RPMI8226 (cell line): ENCODE measurements around the gene AVPI1.
"Not testable (repeated sequence)": the region's sequence is repeated elsewhere in the genome, so short reads cannot be mapped to it uniquely, and the experiment has no call there.

Source experiments
- DNase-seq: peaks from one replicate; pipeline ENCODE4 v3.0.0-alpha.2; 2015

The AVPI1 gene

DNA sequence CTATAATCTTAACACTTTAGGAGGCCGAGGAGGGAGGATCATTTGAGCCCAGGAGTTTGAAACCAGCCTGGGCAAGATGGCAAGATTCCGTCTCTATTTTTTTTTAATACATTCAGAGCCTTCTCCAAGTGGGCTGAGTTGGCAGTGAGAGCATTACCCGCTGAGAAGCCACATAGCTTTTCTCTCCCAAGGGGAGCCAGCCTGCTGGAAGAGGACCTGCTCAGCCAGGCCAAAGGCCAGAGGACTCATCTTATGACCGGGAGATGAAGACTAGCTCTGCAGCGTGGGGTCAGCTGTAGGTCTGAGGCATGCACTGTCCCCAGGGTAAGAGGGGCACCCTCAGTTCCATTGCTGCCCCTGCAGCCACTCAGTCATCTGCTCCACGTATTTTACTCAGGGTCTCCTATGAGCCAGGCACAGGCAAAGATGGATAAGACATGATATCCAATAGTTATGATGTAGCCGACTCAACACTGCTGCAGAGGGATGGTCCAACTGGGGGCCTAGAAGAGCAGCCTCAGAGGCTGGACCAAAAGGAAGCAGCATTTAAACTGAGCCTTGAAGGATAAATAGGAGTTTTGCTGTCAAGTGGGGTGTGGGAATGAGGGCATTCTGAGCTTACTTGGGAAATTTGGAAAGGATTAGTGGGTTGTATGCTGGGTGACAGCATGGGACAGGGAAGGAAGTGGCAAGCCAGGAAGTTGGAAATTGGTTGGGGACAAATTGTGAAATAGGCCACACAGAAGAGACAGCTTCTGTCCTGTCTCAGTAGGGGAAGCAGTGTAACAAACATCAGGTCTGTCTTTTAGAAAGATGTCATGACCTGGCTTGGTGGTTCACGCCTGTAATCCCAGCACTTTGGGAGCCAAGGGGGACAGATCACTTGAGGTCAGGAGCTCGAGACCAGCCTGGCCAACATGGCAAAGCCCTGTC lies 24.9 kb upstream of the AVPI1 start:
- DNase-seq, result no peak

DNA sequence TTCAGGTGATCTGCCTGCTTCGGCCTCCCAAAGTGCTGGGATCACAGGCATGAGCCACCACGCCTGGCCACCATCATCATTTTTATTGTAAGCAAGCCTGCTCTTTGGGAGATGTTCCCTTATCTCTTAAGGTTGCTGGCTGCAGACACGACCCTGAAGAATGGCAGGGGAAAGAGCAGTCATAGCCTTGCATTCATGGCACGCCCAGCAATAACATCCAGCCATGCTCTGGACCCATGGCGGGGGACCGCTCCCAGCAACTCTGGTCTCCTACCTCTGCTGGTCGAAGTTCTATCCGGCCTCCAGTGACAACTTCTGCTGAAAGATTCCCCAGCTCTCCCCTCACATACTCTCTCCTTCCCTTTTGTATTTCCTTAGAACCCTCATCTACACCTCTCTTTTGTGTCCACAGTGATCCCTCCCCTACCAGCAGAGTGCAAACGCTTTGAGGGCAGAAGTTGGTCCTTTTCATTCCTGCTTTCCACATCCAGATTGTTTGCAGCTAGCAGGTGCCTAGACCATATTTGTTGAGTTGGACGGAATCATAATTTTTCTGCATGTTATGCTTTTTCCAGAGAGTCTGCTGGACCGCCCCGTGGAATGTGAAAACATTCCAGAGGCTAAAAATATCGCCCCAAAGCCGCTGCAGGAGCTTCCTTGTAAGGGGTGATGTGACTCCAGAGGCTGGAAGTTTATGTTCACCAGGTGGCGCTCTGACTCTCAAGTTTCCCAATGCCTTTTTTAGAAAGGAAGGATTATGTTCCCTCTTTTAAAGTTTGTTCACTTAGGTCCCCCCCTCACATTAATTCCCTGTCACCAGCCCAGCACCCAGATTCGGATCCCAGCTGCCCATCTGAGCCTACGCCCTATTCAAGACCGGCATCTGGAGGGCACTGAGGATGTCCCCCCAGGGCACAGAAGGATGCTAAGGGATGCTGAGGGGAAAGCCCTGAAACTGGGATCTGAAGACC lies 22.2 kb upstream of the AVPI1 start:
- peak; percentile 37 for DNase-seq

DNA sequence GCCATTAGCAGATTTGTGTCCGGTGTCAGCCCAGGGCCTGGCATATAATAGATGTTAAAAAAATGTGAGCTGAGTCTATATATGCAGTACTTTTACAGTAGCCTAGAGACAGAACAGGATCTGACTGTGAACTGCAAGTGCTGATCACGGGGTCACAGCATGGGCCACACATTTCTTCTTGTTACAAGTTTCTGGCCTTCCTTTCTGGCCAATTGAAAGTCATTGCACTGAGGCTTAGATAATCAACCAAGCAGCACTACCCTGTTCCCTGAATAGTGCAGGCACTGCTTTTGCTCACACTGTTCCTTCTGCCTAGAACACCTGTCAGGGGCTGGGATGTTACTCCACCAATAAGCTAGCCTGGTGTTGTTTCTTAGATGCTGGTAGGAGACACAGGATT lies 21.1 kb upstream of the AVPI1 start:
- DNase-seq, result no peak

DNA sequence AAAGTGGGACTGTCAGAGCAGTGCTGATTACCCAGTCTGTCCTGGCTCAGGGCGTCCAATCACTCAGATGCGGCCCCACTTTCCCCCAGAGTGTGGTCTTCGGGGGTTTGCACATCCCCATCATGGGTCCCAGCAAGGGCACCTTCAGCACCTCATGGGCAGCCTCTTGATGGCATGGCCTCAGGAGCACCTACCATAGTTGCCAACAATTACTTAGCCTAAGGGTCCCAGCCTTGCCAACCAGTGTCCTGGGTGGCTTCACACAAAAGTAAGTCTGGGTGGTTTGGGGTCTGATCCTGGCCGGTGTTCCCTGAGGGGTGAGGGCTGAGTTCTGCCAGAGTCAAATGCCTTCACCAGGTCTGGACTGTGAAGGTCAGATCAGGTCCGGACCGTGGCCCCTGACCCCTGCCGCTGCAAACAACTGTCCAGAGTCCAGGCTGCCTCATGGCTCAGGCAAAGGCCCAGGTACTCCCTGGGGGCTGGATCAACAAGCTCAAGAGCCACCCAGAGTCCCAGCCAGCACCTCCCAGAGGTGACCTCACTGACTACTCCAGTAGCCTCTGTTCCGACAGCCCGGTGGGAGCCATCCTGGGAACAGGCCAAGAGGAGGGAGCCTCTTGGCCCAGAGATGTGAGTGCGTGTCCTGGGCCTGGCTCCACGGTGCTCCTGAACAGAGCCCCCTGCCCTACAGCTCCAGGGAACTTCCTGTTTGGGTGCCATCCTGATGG lies 20.3 kb upstream of the AVPI1 start:
- no peak for DNase-seq

DNA sequence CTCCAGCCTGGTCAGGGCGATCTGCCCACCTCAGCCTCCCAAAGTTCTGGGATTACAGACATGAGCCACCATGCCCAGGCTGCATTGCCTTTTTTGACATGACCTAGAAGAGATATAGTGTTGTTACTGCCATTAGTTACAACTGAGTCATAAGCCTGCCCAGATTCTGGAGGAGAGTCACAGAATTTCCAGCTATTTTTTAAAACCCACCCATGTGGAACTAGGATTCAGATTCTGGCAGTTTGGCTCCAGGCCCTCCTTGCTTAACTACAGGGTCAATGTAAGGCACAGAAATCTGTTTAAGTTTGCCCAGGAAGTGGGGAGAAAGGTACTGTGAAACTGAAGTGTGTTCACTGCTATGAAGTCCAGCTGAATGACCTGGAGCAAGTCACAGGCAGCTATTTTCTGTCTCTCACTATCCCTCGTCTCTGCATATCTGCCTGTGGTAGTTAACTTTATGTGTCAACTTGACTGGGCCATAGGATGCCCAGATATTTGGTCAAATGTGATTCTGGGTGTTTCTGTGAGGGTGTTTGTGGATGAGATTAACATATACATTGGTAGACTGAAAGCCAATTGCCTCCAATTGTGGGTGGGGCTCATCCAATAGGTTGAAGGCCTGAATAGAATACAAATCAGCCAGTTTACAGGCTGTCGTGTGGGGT lies 18.1 kb upstream of the AVPI1 start:
- no peak for DNase-seq

DNA sequence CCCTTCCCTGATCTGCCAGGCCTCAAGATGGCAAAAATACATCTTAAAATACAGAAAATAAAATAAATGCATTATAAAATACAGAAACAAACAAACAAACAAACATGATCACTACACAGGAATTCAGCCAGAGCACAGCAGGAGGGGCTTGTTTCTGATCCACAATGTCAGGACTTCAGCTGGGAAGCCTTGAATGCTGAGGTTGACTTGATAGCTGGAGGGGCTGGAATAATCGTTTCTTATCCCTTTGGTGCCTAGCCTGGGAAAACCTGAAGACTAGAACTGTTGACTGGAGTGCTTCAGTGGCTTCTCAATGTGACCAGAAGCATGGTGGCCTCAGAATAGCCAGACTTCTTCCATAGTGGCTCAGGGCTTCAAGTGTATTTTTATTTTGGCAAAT lies 17.3 kb upstream of the AVPI1 start:
- DNase-seq, result no peak

DNA sequence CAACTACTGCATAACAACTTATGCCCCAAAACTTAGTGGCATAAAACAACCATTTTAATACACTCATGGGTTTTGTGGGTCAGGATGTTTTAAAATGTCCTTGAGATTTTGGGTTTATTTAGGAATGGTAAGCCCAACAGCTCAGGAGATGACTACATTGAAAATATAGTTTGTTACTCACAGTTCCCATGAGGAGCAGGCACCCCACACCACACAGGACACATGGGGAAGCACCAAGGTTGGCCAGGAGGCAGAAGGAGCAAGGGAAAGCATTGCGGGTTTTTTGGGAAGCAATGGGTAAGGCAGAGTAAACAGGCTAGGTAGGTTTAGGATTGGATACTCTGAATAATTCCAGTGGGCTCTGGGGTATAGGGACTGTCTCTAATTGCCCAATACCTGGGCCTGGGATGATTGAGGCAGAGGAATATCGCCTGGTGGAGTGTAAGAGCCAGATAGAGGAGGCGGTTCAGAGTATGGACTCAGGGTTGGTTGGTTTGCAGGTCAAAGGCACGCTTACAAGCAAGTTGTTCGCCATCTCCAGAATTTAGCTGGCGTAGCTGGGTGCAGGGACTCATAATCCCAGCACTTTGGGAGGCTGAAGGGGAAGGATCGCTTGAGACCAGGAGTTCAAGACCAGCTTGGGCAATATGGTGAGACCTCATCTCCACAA lies 16.5 kb upstream of the AVPI1 start:
- no peak for DNase-seq

DNA sequence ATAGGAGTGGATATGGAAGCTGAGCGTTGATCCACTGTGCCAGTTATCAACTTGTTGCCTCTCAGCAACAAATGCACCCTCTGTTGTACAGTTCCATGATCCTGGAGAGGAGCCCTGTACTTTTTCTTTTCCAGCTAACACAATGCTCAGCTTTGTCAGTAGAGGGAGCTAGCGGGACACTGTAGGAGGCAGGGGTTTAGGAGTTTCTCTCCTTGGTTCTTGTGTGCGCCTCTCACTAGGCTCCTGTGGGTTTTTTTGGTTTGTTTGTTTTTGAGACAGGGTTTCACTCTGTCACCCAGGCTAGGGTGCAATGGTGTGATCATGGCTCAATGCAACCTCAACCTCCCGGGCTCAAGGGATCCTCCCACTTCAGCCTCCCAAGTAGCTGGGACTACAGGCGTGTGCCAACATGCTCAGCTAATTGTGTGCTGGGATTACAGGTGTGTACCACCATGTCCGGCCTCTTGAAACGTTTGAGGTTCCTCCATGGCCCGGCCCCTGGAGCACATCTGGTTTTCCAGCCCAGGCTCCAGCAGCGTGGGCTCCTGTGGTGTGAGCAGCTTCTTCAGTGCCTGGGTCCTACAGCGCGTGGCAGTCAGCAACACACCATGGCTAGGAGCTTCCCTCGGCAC lies 14.5 kb upstream of the AVPI1 start:
- DNase-seq, result peak; percentile 70

DNA sequence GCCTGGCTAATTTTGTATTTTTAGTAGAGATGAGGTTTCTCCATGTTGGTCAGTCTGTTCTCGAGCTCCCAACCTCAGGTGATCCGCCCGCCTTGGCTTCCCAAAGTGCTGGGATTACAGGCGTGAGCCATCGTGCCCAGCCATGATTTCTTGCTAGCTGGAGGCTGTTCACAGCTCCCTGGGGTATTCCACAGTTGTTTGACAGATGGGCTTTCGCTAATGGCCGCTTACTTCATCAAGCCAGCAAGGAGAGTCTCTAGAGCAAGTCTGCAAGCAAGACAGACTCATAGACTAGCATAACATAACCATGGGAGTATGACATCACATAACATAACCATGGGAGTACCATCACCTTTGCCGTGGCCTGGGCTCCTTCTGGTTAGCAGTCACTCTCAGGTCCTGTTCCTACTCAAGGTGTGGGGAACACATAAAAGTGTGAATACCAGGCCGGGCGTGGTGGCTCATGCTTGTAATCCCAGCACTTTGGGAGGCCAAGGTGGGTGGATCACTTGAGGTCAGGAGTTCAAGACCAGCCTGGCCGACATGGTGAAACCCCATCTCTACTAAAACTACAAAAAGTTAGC lies 11.1 kb upstream of the AVPI1 start:
- DNase-seq, result not testable (repeated sequence)

DNA sequence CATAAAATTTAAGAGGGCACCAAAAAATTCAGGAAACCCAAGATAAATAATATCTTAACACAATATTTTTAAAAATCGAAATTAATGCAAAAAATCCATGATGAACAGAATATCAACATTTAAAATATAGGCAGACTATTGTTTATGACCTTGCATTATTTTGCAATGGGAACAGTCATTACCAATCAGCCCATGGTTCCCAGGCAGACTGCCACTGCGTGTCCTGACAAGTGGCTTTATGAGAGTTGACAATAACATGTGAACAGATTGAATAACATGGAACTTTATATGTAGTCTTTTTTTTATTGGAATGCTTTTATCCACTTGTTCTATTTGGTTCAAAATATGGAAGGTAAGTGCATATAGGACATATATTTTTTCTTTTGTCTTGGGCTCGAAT lies 3.1 kb upstream of the AVPI1 start:
- no peak for DNase-seq

DNA sequence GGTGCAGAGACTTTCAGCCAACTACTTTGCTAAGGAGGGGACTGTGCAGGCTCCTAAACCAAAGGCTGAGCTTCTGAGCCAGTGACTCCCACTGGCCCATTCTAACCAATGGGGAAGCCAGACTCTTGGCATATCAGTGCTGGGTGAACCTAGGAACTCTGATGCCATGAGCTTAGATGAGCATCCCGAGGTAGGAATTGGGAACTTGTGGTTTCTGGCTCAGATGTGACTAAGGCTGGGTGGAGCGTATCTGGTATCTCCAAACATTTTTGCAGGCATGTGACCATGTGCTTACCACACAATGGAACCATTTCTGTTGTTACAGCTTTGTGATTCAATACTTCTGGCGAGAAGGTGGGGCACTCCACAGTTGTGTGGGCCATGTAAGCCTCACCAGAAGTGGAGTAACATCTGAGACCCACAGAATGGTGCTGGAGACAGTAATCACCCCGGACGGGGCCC lies 2.5 kb upstream of the AVPI1 start:
- no peak for DNase-seq

DNA sequence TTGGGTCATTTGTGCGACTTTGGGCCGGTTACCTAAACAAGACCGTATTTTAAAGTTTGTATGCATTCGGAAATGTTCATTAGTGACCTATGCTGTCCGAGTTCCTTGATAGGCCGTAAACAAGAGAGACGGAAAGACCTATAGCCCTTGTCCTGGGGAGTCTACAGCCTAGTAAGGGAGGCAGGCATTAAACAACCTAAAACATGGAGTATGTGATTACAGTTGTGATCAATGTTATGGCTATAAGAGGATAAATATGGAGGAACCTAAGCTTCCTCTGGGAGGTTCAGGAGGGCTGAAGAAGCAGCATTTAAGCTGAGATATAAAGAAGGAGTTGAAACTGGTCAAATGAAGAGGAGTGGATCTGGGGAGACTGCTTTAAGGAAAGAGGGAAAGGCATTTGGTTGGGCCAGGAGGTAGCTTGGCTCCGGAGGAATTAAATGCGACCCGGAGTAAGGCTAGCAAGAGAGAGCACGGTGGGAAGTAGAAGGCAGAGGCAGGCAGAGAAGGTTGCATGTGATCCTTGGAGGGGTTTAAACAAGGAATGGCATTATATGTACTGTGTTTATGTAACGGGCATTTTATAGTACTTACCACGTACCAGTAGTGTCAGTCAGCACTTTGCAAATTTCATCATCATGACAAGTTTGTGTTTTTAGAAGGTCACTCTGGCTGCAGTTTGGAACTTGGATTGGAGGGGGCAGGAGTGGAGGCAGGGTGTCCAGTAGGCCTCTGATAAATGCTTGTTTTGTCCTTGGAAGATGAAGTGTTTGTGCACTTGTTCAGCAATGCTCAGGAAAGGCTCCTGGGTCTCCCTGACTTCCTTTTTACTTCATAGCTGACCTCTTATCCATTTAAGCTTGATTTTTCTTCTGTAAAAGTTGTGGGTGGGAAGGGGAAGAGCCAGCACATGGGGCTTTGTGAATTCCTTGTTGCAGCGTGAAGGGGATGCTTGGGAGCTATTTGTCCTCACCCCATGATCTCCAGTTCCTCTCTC lies 1.0 kb upstream of the AVPI1 start:
- DNase-seq, result no peak

DNA sequence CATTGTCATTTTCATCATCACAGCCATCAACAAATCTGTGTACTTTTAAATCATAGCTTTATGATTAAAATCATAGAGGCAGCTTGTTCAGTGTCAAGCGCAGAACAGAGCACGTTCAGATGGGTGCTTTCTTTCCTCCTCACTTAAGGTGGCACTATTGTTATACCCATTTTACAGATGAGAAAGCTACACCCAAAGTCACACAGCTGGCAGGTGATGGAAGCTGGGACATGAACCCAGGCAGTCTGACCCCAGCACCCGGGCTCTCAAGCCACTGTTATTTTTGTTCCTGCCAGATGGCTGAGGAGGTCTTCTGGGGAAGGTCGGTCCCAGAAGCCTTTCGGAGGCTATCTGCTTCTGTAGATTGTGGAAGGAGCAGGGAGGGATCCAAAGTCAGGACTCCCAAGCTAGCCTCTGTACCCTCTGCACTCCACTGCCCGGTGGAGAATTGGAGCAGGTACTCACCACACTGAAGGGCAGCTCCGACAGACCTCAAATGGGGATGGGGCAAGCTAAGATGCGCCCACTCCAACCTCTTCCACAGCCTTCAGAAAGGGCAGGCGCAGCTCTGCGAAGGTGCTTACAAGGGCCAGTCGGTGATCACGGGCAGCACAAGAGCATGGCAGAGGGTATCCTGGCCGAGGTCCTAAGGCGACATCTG lies 610 bp downstream of the AVPI1 start:
- peak; percentile 55 for DNase-seq

DNA sequence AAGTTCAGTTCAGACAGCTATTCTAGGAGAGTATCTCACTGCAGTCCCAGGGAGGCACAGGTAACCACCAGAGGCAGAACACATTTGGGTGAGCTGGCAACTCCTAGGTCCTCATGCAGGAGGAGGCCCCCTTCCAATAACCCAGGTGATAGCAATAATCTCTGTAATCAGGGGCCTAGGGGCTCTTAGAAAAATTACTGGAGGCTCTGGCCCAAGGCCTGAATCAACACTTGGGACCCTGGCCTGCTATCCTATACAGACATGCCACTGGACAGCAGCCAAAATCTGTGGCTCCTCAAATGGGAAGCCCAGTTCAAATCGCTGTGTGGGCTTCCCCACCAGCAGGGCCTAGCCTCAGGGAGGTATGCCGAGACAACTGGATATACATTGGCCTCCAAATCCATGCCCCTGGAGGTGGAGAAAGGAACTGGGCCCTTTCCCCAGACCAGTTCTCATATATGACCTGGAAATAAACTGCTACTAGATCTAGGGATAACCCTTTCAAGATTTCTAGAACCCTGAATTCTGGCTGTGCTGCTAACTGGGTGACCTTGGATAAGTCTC lies 1.6 kb downstream of the AVPI1 start:
- no peak for DNase-seq

DNA sequence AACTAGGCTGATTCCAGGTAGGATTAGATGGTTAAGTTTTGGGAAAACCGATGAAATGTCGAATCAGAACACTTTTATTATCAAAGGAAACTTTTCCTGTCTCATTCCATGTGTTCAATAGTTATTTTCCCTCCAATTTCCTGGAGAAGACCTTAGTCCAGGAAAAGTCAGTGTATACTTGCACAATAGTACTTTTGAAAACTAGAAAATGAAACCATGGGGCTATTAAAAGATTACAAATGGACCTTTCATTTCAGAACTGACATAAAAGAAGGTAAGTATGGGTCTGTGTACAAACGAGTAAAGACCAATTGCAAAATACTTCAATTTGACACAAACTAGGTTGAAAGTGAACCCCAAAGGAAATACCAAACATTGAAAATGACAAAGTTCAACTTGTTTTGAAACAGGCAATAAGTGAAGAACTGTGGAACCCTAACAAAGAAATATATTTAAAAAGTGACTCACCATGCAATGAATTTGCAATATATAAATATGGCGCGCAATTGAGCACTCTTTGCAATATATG lies 2.1 kb downstream of the AVPI1 start:
- DNase-seq, result no peak

DNA sequence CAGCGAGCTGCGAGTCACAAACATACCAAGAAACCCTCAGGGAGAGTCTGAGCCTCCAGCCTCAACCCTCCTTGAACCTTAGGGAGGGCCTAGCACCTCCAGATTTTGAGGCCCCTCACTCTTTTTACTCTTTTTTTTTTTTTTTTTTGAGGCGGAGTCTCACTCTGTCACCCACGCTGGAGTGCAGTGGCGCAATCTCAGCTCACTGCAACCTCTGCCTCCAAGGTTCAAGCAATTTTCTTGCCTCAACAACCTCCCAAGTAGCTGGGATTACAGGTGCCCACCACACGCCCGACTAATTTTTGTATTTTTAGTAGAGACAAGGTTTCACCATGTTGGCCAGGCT lies 2.7 kb downstream of the AVPI1 start:
- not testable (repeated sequence) for DNase-seq

DNA sequence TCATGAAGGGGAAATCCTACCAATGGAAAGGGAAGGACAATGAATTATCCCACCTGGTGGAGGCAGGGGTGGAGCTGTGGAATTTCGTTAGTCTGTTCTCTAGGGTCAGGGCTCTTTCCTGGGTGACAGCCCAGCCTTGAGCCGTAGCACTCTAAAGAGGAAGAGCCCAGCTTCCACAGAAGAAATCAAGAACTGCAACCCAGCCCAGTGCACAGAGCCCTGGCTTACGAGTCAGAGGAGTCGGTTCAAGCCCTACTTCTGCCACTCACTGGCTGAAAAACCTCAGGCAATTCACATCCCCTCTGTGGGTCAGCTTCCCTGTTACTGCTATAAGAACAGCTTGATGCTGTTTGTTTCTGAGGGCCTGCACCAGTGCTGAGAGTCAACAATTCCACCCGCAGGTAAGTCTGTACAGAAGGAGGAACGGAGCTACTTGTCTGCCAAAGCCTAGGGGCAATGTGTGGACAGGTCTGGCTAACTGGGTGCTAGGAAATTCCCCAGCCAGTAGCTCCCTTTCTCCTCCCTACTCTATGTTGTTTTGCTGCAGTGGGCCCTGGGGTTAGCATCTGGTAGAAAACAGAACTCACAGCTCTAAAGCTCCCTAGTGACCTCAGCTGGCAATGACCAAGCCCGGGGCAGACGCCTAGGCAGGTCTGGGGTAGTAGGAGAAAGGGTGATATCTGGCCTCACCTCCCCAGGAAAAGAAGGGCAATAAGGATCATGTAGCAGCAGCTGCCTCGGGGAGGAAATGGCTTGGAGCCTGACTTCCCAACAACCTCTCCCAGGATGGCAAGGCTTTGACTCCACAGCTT lies 3.3 kb downstream of the AVPI1 start:
- DNase-seq, result no peak

DNA sequence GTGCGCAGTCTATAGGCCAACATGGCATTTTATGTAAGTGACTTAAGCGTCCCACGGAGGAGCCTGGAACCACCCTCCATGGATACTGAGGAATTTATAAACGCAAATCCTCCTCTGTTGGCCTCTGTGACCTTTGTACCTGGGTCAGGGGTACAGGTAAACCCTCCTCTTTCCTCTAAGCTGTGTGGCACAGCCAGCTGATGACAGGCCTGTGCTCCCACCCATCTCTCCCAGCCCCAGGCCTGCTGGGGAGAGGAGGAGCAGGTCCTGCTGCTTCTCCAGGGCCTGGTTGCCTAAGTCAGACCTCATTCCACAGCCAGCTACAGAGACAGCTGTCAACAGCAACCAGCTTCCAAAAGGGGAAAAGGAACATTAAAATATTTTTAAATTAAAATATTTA lies 5.0 kb downstream of the AVPI1 start:
- no peak for DNase-seq
